HUDEP-2 (cell line): ENCODE data around the gene NDUFB2.
"Not testable (repeated sequence)": the region's sequence is repeated elsewhere in the genome, so short reads cannot be mapped to it uniquely, and the experiment has no call there.

Experiments used
- DNase-seq, 76 experiments: peaks; one replicate each; lab custom pipeline; 2025; ENCODE audit not compliant: unreplicated experiment in 76 of 76; lab: John Stamatoyannopoulos, UW

Gene NDUFB2

GRCh38 chr7:140696680-140697446 lies at the start of gene NDUFB2:
Gene NDUFB2, plus strand, starts transcription at chr7:140696708. Its CDS starts 37 bp downstream, at chr7:140696745.
- DNase-seq = peak in 65 of 76 experiments; percentile 6 to 89 (median 67)

- DNase-seq = peak in 22 of 76 experiments; percentile 7 to 42 (median 18)
These were observed 49.4 kb upstream of the NDUFB2 start for GRCh38 chr7:140646931-140647647.

GRCh38 chr7:140649556-140650205 lies 46.8 kb upstream of the NDUFB2 start:
- no peak for DNase-seq

- no peak for DNase-seq
These were observed 46.1 kb upstream of the NDUFB2 start for GRCh38 chr7:140650367-140650766.

GRCh38 chr7:140653319-140654108 lies 43.0 kb upstream of the NDUFB2 start:
- peak in 24 of 76 experiments; percentile 5 to 50 (median 23) for DNase-seq

- no peak for DNase-seq
These were observed 42.5 kb upstream of the NDUFB2 start for GRCh38 chr7:140654109-140654387.

GRCh38 chr7:140654661-140655060 lies 41.8 kb upstream of the NDUFB2 start:
- DNase-seq = no peak

GRCh38 chr7:140655511-140656408 lies 40.7 kb upstream of the NDUFB2 start:
- DNase-seq = no peak

- peak in 3 of 76 experiments; percentile 16 to 32 (median 23) for DNase-seq
These were observed 39.7 kb upstream of the NDUFB2 start for GRCh38 chr7:140656548-140657515.

- peak in 1 of 76 experiments; percentile 32 for DNase-seq
These were observed 38.6 kb upstream of the NDUFB2 start for GRCh38 chr7:140657891-140658290.

GRCh38 chr7:140659856-140660255 lies 36.7 kb upstream of the NDUFB2 start:
- DNase-seq = no peak

- no peak for DNase-seq
These were observed 35.4 kb upstream of the NDUFB2 start for GRCh38 chr7:140661124-140661523.

GRCh38 chr7:140662938-140663337 lies 33.6 kb upstream of the NDUFB2 start:
- DNase-seq = not testable (repeated sequence)

- no peak for DNase-seq
These were observed 29.0 kb upstream of the NDUFB2 start for GRCh38 chr7:140667476-140667875.

GRCh38 chr7:140668641-140669040 lies 27.9 kb upstream of the NDUFB2 start:
- DNase-seq = no peak

GRCh38 chr7:140669352-140669751 lies 27.2 kb upstream of the NDUFB2 start:
- no peak for DNase-seq

GRCh38 chr7:140669862-140670261 lies 26.6 kb upstream of the NDUFB2 start:
- not testable (repeated sequence) for DNase-seq

GRCh38 chr7:140670343-140670935 lies 26.1 kb upstream of the NDUFB2 start:
- DNase-seq = no peak
